Neural progenitor cell (in vitro differentiated cells): ENCODE measurements around the gene CLINT1. TPM values are rescaled to one million over a fixed set of nuclear protein-coding genes. Genes with fewer than 3 reads are reported as not detected.
A peak's percentile ranks its signal among the peaks of the same experiment; 100 is the strongest.

Experiments used
- DNase-seq: peaks from one replicate; pipeline ENCODE4 v3.0.0-alpha.2; 2016; ENCODE audit warnings: low spot score
- H2AFZ ChIP-seq: fragments of 200-600 bp; sonication (generic); replicated peaks from 2 replicates; pipeline ENCODE4 v1.6.1; 2016; ENCODE audit warnings: antibody characterized with exemption
- H3F3A ChIP-seq: fragments of 200-600 bp; sonication (generic); 2 replicates; pipeline ENCODE4 v1.6.1; 2016; ENCODE audit warnings: antibody characterized with exemption, low read depth
- H3K27ac ChIP-seq: fragments of 200-600 bp; sonication (generic); 2 replicates; pipeline ENCODE4 v1.5.1; 2016; ENCODE audit warnings: mild to moderate bottlenecking
- H3K27me3 ChIP-seq: fragments of 200-600 bp; sonication (generic); 2 replicates; pipeline ENCODE4 v1.6.1; 2016; ENCODE audit warnings: mild to moderate bottlenecking, moderate library complexity
- H3K36me3 ChIP-seq: fragments of 200-600 bp; sonication (generic); 2 replicates; pipeline ENCODE4 v1.5.1; 2016
- H3K4me1 ChIP-seq: fragments of 200-600 bp; sonication (generic); 2 replicates; pipeline ENCODE4 v1.6.1; 2016; ENCODE audit warnings: mixed run types
- H3K4me2 ChIP-seq: fragments of 200-600 bp; sonication (generic); 2 replicates; pipeline ENCODE4 v1.6.1; 2016
- H3K4me3 ChIP-seq: fragments of 200-600 bp; sonication (generic); 2 replicates; pipeline ENCODE4 v1.5.1; 2016
- H3K79me2 ChIP-seq: fragments of 200-600 bp; sonication (generic); 2 replicates; pipeline ENCODE4 v1.6.1; 2016; ENCODE audit warnings: low read depth
- H3K9ac ChIP-seq: fragments of 200-600 bp; sonication (generic); 2 replicates; pipeline ENCODE4 v1.6.1; 2016
- H3K9me3 ChIP-seq: fragments of 200-600 bp; sonication (generic); 2 replicates; pipeline ENCODE4 v1.5.1; 2016; ENCODE audit warnings: low read depth
- H4K20me1 ChIP-seq: fragments of 200-600 bp; sonication (generic); 2 replicates; pipeline ENCODE4 v1.6.1; 2016; ENCODE audit warnings: low read depth
- H3K27ac Mint-ChIP-seq: 3 replicates; pipeline ENCODE4 v1.8.0; 2021; ENCODE audit warnings: mixed read lengths
- H3K27me3 Mint-ChIP-seq: 2 replicates; pipeline ENCODE4 v1.8.0; 2022; ENCODE audit warnings: low read depth, mild to moderate bottlenecking, inconsistent platforms, moderate library complexity, mixed read lengths; ENCODE audit not compliant: insufficient read depth
- H3K36me3 Mint-ChIP-seq: 3 replicates; pipeline ENCODE4 v1.8.0; 2021; ENCODE audit warnings: mixed read lengths
- H3K4me1 Mint-ChIP-seq: 3 replicates; pipeline ENCODE4 v1.8.0; 2021; ENCODE audit warnings: mixed read lengths
- H3K4me3 Mint-ChIP-seq: 3 replicates; pipeline ENCODE4 v1.8.0; 2021; ENCODE audit warnings: mild to moderate bottlenecking, moderate library complexity, mixed read lengths
- H3K9me3 Mint-ChIP-seq: 3 replicates; pipeline ENCODE4 v1.8.0; 2020; ENCODE audit warnings: mixed read lengths
- EZH2 ChIP-seq: fragments of 200-600 bp; sonication (generic); IDR thresholded peaks from 2 replicates; pipeline ENCODE4 v1.6.1; 2017; ENCODE audit warnings: antibody characterized with exemption, mild to moderate bottlenecking, moderate library complexity
- EZH2phosphoT487 ChIP-seq: fragments of 200-600 bp; sonication (generic); IDR thresholded peaks from 2 replicates; pipeline ENCODE4 v1.6.1; 2017; ENCODE audit warnings: antibody characterized with exemption
- total RNA-seq: library from RNA; depleted of rRNA; stranded (reverse); fragments of >200 nt; gene quantifications from 2 replicates; pipeline ENCODE4 v1.2.3, GENCODE V29; 2015; ENCODE audit warnings: low replicate concordance
- TF ChIP-seq, protein P1 (sequence below): fragments of 200-600 bp; sonication (generic); IDR thresholded peaks from 2 replicates; pipeline ENCODE4 v1.5.1; 2017; ENCODE audit warnings: antibody characterized with exemption, mild to moderate bottlenecking

Gene CLINT1
- total RNA-seq, 1 donor from 2014 or later = 65.0 TPM

DNA sequence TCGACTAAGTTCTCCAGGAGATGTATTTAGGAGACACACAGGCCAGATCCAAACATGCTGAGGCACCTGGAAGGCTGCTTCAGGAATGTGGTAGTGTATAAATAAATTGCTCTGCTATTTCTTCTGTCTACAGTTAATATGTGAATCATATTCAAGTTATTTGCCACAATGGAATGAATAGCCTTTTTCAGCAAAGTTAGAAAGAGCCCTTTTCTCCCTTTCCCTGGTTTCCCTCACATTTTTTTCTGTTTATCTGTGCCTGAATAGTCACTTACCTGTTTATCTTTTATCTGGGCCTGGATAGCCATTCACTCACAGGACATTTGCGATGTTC lies 44.1 kb upstream of the CLINT1 start:
- Histone ChIP-seq H3K4me1 (peaks cover 8% of the 10 kb centered on the region), H3K79me2 (no peaks in the 10 kb centered on the region), H4K20me1 (no peaks in the 10 kb centered on the region), H3K4me3 (no peak overlapping the region), H3F3A (no peaks in the 10 kb centered on the region), H2AFZ (no peak overlapping the region), H3K9me3 (no peaks in the 10 kb centered on the region), H3K27me3 (no peaks in the 10 kb centered on the region), H3K36me3 (no peaks in the 10 kb centered on the region), H3K27ac (no peak overlapping the region), H3K9ac (no peak overlapping the region), H3K4me2 (no peak overlapping the region)
- no peak overlapping the region for H3K27ac Mint-ChIP-seq
- no peak overlapping the region for H3K4me3 Mint-ChIP-seq
- DNase-seq = no peak
- peaks cover 11% of the 10 kb centered on the region for H3K4me1 Mint-ChIP-seq
- no peaks in the 10 kb centered on the region for H3K27me3 Mint-ChIP-seq
- H3K36me3 Mint-ChIP-seq = no peaks in the 10 kb centered on the region
- TF ChIP-seq EZH2phosphoT487 = no peak
- TF ChIP-seq, protein P1, sequence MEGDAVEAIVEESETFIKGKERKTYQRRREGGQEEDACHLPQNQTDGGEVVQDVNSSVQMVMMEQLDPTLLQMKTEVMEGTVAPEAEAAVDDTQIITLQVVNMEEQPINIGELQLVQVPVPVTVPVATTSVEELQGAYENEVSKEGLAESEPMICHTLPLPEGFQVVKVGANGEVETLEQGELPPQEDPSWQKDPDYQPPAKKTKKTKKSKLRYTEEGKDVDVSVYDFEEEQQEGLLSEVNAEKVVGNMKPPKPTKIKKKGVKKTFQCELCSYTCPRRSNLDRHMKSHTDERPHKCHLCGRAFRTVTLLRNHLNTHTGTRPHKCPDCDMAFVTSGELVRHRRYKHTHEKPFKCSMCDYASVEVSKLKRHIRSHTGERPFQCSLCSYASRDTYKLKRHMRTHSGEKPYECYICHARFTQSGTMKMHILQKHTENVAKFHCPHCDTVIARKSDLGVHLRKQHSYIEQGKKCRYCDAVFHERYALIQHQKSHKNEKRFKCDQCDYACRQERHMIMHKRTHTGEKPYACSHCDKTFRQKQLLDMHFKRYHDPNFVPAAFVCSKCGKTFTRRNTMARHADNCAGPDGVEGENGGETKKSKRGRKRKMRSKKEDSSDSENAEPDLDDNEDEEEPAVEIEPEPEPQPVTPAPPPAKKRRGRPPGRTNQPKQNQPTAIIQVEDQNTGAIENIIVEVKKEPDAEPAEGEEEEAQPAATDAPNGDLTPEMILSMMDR = no peak
- no peak for TF ChIP-seq EZH2
- no peaks in the 10 kb centered on the region for H3K9me3 Mint-ChIP-seq

DNA sequence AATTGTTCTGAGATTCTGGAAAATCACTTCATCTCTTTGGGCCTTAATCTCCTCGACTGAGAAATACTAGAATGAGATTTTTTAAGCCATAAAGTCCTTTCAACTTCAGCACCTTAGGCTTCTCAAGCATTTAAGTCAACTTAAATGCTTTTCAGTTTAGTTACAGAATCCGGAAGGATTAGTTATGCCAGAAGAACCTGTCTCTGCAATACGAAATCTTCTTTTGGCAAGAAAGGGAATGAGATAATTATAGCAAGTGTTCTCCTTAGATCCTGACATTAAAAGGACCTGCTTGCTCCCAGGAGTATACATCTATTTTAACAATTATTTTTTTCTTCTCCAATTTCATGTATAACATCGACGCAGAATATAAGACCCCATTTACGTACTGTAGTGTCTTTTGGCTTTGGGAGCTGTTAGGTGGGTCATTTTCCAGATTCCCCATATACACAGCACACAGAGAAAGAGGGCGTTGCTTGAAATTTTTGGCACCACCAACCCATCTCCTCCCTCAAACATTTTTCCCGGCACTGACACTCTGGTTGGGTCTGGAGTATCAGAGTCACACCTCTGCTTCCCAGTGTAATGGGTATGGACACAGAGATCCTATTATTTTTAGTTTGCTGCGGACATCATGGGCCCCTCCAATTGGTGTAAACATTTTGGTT lies 43.6 kb upstream of the CLINT1 start:
- Mint-ChIP-seq H3K27me3 (no peaks in the 10 kb centered on the region), H3K4me1 (peaks cover 11% of the 10 kb centered on the region), H3K9me3 (no peaks in the 10 kb centered on the region), H3K27ac (no peak overlapping the region), H3K36me3 (no peaks in the 10 kb centered on the region), H3K4me3 (no peak overlapping the region)
- Histone ChIP-seq H3K9ac (no peak overlapping the region), H3K27me3 (no peaks in the 10 kb centered on the region), H3K79me2 (no peaks in the 10 kb centered on the region), H3F3A (no peaks in the 10 kb centered on the region), H4K20me1 (no peaks in the 10 kb centered on the region), H3K27ac (no peak overlapping the region), H2AFZ (no peak overlapping the region), H3K9me3 (no peaks in the 10 kb centered on the region), H3K4me1 (peaks cover 8% of the 10 kb centered on the region), H3K4me2 (no peak overlapping the region), H3K4me3 (no peak overlapping the region), H3K36me3 (no peaks in the 10 kb centered on the region)
- DNase-seq = no peak
- TF ChIP-seq, protein P1 = no peak
- TF ChIP-seq EZH2phosphoT487 (no peak), EZH2 (no peak)

DNA sequence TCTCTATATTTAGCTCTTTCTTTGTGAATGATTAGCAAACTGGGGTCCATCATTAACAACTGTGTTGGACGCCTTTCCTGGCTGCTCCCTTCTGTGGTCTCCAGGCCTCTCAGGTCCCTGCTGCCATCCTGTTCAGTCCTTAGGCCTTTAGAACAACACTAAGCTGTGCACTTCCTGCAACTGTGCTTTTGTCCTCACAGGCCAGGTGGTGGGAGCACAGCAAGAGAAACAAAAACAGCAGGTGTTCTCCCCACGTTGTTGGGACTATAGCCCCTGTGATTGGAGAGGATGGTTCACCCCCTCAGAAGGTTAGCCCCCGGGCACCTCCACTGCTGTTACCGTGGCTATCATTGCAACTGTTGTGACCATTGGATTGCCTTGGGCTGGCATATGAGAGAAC lies 41.7 kb upstream of the CLINT1 start:
- H3K27me3 ChIP-seq = no peaks in the 10 kb centered on the region
- peak; percentile 50 for DNase-seq
- H3K4me3 Mint-ChIP-seq = no peak overlapping the region
- peaks cover 8% of the 10 kb centered on the region for H3K4me1 ChIP-seq
- H3K4me2 ChIP-seq = peak overlapping the region; percentile 10
- no peak overlapping the region for H3K27ac Mint-ChIP-seq
- H3K9me3 Mint-ChIP-seq = no peaks in the 10 kb centered on the region
- H3K27ac ChIP-seq = no peak overlapping the region
- H3K79me2 ChIP-seq = no peaks in the 10 kb centered on the region
- H3K27me3 Mint-ChIP-seq = no peaks in the 10 kb centered on the region
- no peaks in the 10 kb centered on the region for H3F3A ChIP-seq
- no peaks in the 10 kb centered on the region for H3K9me3 ChIP-seq
- H3K36me3 Mint-ChIP-seq = no peaks in the 10 kb centered on the region
- no peak overlapping the region for H3K9ac ChIP-seq
- no peak for TF ChIP-seq EZH2phosphoT487
- no peaks in the 10 kb centered on the region for H4K20me1 ChIP-seq
- H3K4me3 ChIP-seq = no peak overlapping the region
- H2AFZ ChIP-seq = no peak overlapping the region
- peaks cover 11% of the 10 kb centered on the region for H3K4me1 Mint-ChIP-seq
- H3K36me3 ChIP-seq = no peaks in the 10 kb centered on the region

DNA sequence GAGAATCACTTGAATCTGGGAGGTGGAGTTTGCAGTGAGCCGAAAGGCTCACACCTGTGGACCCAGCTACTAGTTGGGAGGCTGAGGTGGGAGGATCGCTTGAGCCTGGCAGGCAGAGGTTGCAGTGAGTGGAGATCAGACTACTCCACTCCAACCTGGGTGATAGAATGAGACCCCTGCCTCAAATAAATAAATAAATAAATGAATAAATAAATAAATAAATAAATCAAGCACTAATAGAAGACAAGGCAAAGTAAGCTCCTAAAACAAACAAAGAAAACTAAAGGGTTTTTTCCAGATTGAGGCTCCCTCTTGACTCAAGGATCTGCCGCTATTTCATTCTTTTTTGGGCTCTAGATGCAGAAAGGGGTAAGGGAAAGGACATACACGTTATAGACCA lies 34.7 kb upstream of the CLINT1 start:
- Mint-ChIP-seq H3K36me3 (no peaks in the 10 kb centered on the region), H3K4me1 (peaks cover 3% of the 10 kb centered on the region), H3K27ac (no peak overlapping the region), H3K4me3 (no peak overlapping the region), H3K9me3 (no peaks in the 10 kb centered on the region), H3K27me3 (peaks cover 2% of the 10 kb centered on the region)
- H4K20me1 ChIP-seq = no peaks in the 10 kb centered on the region
- no peak for DNase-seq
- TF ChIP-seq, protein P1 = no peak
- no peak for TF ChIP-seq EZH2phosphoT487
- H2AFZ ChIP-seq = no peak overlapping the region
- H3K27ac ChIP-seq = no peak overlapping the region
- no peak overlapping the region for H3K4me2 ChIP-seq
- no peaks in the 10 kb centered on the region for H3K27me3 ChIP-seq
- no peaks in the 10 kb centered on the region for H3F3A ChIP-seq
- no peak overlapping the region for H3K9ac ChIP-seq
- no peaks in the 10 kb centered on the region for H3K36me3 ChIP-seq
- H3K79me2 ChIP-seq = no peaks in the 10 kb centered on the region
- no peaks in the 10 kb centered on the region for H3K4me1 ChIP-seq
- no peak overlapping the region for H3K4me3 ChIP-seq
- no peaks in the 10 kb centered on the region for H3K9me3 ChIP-seq
